IPS DF 4.7 (cell line): ENCODE measurements around the gene ADCY9.
"Not testable (repeated sequence)": the region's sequence is repeated elsewhere in the genome, so short reads cannot be mapped to it uniquely, and the experiment has no call there.

ENCODE experiments used
- DNase-seq: peaks from one replicate; pipeline ENCODE4 v3.0.0-alpha.2; 2013; ENCODE audit warnings: low spot score; ENCODE audit errors: extremely low read depth

The ADCY9 gene

DNA sequence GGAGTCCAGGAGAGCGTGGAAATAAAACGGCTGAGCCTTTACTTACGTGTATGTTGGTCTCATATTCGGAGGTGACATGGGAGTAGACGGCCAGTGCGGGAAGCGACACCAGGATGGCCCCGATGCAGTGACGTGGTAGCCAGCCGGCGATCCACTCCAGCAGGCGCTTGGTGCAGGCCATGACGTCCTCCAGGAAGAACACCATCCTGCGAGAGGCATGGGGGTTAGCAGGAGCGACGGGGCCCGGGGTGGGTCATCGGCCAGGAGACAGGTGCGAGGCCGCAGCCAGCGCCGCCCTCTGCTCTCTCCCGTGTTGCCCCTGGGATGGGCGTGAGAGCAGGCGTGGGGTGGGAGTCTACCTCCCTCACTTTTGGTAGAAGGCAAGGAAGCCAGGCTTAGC, 137.2 kb downstream of the ADCY9 start:
- no peak for DNase-seq

GRCh38 chr16:3977376-3977775, 138.9 kb downstream of the ADCY9 start:
- DNase-seq = no peak

- no peak for DNase-seq
These were observed 141.5 kb downstream of the ADCY9 start for GRCh38 chr16:3974751-3975150.

DNA sequence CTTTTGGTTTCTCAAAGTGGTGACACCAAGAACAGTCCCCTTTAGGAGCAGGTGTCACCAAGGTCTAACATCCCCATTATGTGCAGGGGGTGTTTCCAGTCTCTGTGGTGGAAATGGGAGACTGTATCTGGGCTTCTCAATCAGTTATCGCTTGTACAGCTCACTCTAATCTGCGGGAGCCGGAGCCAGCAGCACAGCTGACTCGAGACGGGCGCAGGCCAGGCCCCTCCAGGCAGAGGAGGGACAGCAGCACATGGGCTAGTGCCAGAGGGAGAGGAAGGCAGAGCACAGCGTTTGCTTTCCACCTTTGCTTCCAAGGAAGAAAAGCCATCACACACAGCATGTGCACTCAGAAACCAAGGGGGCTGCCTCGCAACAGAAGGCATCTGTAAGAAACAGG, 144.5 kb downstream of the ADCY9 start:
- no peak for DNase-seq

DNA sequence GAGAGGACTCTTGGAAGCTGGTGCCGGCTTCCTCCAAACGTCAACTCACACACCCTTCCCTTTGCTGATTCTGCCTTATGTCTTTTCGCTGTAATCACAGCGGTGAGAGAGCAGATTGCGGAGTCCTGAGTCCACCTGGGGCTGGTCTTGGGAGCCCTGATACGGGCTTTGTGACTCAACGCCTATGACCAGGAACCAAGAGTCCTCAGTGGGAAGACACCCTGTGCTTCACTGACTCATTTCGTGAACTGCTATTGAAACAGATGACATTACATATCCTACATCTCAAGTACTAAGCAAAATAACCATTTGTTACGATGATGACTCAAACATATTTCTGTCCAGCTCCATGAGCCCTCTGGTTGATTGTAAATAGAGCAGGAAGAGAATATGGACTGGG, 145.0 kb downstream of the ADCY9 start:
- no peak for DNase-seq

DNA sequence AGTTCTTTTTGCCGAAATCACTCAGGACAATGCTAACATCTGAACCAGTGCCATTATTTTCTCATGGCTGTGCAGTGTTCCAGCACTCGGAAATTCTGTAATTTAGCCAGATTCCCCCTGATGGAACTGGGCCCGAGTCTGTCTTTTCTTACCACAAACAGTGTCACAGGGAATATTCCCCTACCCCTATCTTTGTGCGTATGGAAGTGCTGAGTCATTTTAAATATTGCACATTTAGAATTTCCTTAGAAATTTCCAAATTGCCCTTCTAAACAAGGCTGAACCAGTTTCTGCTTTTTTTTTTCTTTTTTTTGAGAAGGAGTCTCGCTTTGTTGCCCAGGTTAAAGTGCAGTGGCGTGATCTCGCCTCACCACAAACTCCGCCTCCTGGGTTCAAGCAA, 147.7 kb downstream of the ADCY9 start:
- DNase-seq = no peak

- DNase-seq = no peak
These were observed 149.6 kb downstream of the ADCY9 start for GRCh38 chr16:3966681-3967080.

DNA sequence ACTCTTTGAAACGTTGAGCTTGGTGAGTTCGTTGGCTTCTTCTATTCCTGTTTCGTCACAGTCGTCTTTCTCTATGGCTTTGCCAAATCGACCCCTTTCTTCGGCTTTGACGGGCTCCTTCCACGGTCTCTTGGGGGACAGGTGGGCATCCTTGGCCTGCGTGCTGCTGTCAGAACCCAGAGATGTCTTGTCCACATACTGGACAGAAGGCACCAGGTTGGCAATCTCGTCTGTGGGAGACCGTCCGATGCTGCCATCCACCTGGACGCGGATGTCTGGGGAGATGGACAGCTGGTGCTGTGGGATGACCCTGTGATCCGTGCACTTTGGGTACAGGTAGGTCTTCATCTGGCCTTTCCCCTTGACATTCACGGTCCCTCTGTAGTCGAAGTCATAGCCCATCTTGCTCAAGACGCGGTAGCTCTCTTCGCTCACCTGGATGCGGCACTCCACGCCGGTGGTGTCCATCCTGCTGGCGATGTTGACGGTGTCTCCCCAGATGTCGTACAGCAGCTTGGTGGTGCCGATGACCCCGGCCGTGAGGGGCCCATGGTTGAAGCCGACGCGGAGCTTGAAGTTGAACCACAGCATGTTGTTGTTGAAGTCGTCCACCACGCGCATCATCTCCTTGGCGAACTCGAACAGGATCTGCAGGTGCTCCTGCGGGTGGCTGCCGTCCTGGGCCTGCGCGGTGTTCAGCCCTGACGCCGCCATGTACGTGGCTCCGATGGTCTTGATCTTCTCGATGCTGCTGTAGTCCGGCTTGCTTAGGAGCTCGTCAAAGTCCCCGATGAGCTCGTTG, 150.3 kb downstream of the ADCY9 start:
- DNase-seq = no peak

- no peak for DNase-seq
These were observed 150.9 kb downstream of the ADCY9 start for GRCh38 chr16:3965306-3965705.

DNA sequence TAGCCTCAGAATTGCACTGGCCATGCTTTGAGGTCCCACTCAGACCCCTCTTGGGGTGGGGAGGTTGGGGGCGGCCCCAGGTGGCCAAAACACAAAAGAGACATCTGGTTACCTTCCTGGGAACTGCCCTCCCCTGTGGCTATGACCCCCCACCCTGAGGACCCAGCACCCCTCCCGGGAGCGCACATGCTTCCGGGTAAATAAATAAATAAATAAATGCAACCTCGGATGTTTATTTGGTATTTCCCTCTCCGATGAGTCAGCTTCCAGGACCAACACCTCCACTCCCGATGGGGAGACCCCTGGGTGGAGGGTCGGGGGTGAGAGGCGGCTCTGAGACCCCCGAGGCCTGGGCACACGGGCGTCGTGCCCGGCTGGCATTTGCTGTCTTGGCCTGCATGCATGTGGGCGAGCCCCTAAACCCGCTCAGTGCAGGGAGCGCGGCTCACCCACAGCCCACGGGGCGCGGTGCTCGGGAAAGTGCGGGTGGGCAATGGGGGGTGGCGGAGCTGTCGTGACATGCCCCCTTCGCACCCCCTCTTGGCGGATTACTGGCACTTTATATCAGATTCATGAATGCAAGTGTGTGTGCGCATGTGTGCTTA, 151.5 kb downstream of the ADCY9 start:
- no peak for DNase-seq

- no peak for DNase-seq
These were observed 152.2 kb downstream of the ADCY9 start for GRCh38 chr16:3963886-3964685.

DNA sequence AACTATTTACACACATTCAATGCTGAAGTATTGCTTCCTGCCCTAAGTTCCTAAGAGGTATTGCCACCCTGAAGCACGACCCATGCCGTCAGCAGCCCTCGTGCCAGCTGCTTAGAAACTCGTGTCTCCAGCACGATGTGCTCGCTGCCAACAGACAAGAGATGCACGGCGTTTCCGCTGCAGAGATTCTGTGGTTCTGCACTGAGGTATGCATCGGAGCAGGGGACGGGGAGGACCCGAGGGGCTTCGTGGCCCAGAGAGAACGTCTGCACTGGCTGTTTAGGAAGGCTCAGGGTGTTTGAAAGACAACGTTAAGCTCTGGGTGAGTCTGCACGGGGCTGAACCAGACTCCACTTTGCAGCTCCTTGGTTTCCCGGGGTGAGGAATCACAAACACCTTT, 153.0 kb downstream of the ADCY9 start:
- DNase-seq = no peak

DNA sequence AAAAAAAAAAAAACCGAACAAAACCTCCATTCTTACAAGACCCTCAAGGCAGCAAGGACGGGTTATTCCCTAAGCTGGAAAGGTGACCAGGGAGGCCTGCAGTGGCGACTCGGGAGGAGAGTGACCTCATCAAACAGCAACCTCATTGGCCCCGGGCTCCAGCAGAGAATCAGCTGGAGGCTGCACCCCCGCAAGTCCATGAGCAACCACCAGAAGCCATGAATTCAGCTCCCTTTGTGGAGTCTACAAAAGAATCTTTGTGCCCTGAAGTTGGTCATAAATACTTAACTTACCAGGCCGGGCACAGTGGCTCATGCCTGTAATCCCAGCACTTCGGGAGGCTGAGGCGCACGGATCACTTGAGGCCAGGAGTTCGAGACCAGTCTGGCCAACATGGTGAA, 154.8 kb downstream of the ADCY9 start:
- no peak for DNase-seq

GRCh38 chr16:3959926-3960590, 156.2 kb downstream of the ADCY9 start:
- not testable (repeated sequence) for DNase-seq

DNA sequence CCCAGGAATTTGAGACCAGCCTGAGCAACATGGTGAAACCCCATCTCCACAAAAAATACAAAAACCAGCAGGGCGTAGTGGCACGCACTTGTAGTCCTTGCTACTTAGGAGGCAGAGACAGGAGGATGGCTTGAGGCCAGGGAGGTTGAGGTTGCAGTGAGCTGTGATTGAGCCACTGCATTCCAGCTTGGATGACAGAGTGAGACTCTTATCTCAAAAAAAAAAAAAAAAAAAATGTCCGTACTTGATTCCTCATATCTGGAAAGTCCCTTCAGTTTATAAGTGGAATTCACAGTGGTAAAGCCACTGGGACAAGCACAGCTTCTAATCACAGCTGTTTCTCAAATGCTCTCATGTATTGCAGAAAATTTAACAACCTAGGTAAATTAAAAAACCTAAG, 157.1 kb downstream of the ADCY9 start:
- DNase-seq = no peak

GRCh38 chr16:3957344-3957980, 158.8 kb downstream of the ADCY9 start:
- DNase-seq = no peak

DNA sequence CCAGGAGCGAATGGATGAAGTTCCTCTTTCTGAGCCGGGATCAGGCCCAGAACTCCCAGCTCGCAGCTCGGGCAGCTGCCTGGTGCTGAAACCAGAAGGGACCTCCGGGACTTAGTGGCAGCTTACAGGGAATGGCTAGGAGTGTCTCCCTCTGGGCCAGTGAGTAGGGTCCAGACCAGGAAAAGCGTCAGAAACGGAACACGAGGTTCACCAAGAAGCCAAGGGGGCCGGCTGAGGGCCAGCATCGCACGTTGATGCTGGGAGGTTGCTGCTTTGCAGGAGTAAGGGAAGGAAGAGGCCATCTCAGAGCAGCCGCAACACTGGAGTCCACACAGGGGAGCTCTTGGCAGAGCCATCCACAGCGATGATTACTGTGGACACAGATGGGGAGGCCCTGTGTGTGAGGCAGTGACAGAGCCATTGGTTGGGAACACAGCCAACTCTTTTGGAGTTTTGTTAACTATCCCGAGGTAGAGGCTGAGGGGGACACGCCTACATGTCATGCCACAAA, 161.8 kb downstream of the ADCY9 start:
- no peak for DNase-seq

DNA sequence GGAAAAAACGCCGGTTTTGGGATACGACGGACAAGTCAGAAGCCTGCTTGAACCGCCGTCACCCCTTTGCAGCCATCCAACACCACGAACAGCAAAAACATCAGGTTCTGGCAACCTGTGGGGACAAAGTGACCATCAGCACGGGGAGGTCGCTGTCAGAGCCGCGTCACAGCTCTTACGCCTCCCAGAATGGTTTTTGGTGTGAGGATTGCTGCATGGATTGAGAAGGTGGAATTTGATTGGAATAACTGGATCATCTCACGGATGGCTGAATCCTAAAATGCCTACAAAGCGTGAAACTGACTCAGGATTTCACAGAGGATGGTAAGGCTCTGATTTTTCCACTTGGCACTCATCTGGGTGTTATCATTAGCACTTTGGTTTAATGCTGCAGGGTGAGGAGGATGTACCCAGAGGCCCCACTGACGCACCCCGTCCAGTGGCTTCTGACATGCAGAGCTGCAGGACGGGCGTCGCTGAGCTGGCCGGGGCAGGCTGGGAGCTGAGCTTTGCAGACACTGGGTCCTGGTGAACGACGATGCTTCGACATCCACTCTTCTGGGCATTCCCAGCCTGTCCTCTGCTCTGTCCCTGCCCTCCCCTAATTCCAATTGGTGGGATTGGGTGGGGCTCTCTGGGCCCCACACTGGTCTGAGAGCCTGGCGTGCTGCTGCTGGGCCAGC, 162.4 kb downstream of the ADCY9 start:
- no peak for DNase-seq

GRCh38 chr16:3952737-3953131, 163.5 kb downstream of the ADCY9 start:
- no peak for DNase-seq

GRCh38 chr16:3951861-3952736, 164.1 kb downstream of the ADCY9 start:
- no peak for DNase-seq
